Endodermal cell (in vitro differentiated cells): ENCODE measurements around the gene PLSCR4. TPM values are rescaled to one million over a fixed set of nuclear protein-coding genes. Genes with fewer than 3 reads are reported as not detected.

ENCODE experiments used
- DNase-seq: peaks from one replicate; pipeline ENCODE4 v3.0.0-alpha.2; 2017
- H3K27ac ChIP-seq: 2 replicates; pipeline ENCODE4 v1.5.1; 2013; ENCODE audit warnings: mild to moderate bottlenecking, low read depth, low read length, moderate library complexity
- H3K27me3 ChIP-seq: 2 replicates; pipeline ENCODE4 v1.6.1; 2013; ENCODE audit warnings: mild to moderate bottlenecking, low read length, moderate library complexity; ENCODE audit not compliant: insufficient read depth, control insufficient read depth, poor library complexity, severe bottlenecking
- H3K36me3 ChIP-seq: 2 replicates; pipeline ENCODE4 v1.7.0; 2013; ENCODE audit warnings: mild to moderate bottlenecking, low read length, moderate library complexity; ENCODE audit not compliant: control insufficient read depth, insufficient read depth
- H3K4me1 ChIP-seq: one replicate; pipeline ENCODE4 v1.7.0; 2013; ENCODE audit warnings: low read length; ENCODE audit not compliant: control insufficient read depth, insufficient read depth
- H3K4me3 ChIP-seq: 2 replicates; pipeline ENCODE4 v1.5.1; 2013; ENCODE audit warnings: mild to moderate bottlenecking, low read length, moderate library complexity
- H3K9ac ChIP-seq: 2 replicates; pipeline ENCODE4 v1.6.1; 2013; ENCODE audit warnings: mild to moderate bottlenecking, low read length, moderate library complexity; ENCODE audit not compliant: poor library complexity, severe bottlenecking; ENCODE audit errors: extremely low read depth
- H3K9me3 ChIP-seq: 2 replicates; pipeline ENCODE4 v1.6.1; 2013; ENCODE audit warnings: mild to moderate bottlenecking, low read length, moderate library complexity; ENCODE audit not compliant: control insufficient read depth
- H3K27ac Mint-ChIP-seq: 2 replicates; pipeline ENCODE4 v1.8.0; 2020; ENCODE audit warnings: mixed read lengths
- H3K27me3 Mint-ChIP-seq: 2 replicates; pipeline ENCODE4 v1.8.0; 2021; ENCODE audit warnings: mild to moderate bottlenecking, mixed read lengths; ENCODE audit not compliant: insufficient read depth
- H3K36me3 Mint-ChIP-seq: 2 replicates; pipeline ENCODE4 v1.8.0; 2020; ENCODE audit warnings: low read depth, mixed read lengths
- H3K4me1 Mint-ChIP-seq: 2 replicates; pipeline ENCODE4 v1.8.0; 2020; ENCODE audit warnings: mixed read lengths
- H3K4me3 Mint-ChIP-seq: 2 replicates; pipeline ENCODE4 v1.8.0; 2020; ENCODE audit warnings: mild to moderate bottlenecking, moderate library complexity, mixed read lengths
- H3K9me3 Mint-ChIP-seq: 2 replicates; pipeline ENCODE4 v1.8.0; 2020; ENCODE audit warnings: mild to moderate bottlenecking, mixed read lengths
- WGBS, 2 experiments: methylation state at CpG; one replicate each; pipeline versions ENCODE4 v1.1.5 to v1.1.7; 2013; ENCODE audit warnings: missing lambda C conversion rate in 2 of 2, mixed read lengths in 1 of 2; ENCODE audit not compliant: insufficient coverage in 1 of 2, insufficient read length in 1 of 2; 5-methylcytosine and 5-hydroxymethylcytosine counted together
- total RNA-seq, 2 donors: library from RNA; stranded (reverse); fragmentation: NEBNext Ultra II Directional in 1 of 2; extraction: Animal tissue kit (Norgen Biotek cat#: 25700) in 1 of 2; gene quantifications; 2 replicates in 1 of 2; 3 replicates in 1 of 2; pipeline ENCODE4 v1.2.1, GENCODE V29; 2021
- TF ChIP-seq, protein P1 (sequence below): fragments of 200-600 bp; sonication (generic); conservative IDR thresholded peaks from 2 replicates; pipeline ENCODE4 v1.5.0; 2021; ENCODE audit warnings: antibody characterized with exemption, mild to moderate bottlenecking

PLSCR4 gene
- total RNA-seq, 2 donors from 2014 or later = 9.3 to 12.3 TPM

DNA sequence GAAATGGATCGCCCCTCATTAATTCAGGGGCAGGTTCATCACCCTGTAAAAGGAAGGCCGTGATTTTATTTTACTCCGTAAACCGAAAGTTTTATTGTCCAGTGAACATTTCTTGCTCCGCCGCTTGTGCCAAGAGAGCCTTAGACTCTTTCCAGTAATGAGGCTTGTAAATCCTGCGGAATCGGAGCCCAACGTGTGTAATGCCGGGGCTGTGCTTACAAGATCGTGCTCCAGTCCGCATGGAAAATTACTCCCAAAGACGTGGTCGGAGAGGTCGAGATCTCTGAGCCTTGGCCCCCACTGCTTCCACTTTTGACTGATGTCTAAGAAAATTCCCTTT lies 89.3 kb downstream of the PLSCR4 start:
- 84 to 90% methylated on average over 13 to 15 of the region's 15 CpGs for WGBS, 2 experiments
- Mint-ChIP-seq H3K27ac (peak overlapping the region; percentile 68), H3K4me1 (peaks cover 25% of the 10 kb centered on the region), H3K4me3 (peak overlapping the region; percentile 73), H3K36me3 (peaks cover 1% of the 10 kb centered on the region), H3K27me3 (peaks cover 19% of the 10 kb centered on the region), H3K9me3 (no peaks in the 10 kb centered on the region)
- no peaks in the 10 kb centered on the region for H3K9me3 ChIP-seq
- no peaks in the 10 kb centered on the region for H3K4me1 ChIP-seq
- TF ChIP-seq, protein P1, sequence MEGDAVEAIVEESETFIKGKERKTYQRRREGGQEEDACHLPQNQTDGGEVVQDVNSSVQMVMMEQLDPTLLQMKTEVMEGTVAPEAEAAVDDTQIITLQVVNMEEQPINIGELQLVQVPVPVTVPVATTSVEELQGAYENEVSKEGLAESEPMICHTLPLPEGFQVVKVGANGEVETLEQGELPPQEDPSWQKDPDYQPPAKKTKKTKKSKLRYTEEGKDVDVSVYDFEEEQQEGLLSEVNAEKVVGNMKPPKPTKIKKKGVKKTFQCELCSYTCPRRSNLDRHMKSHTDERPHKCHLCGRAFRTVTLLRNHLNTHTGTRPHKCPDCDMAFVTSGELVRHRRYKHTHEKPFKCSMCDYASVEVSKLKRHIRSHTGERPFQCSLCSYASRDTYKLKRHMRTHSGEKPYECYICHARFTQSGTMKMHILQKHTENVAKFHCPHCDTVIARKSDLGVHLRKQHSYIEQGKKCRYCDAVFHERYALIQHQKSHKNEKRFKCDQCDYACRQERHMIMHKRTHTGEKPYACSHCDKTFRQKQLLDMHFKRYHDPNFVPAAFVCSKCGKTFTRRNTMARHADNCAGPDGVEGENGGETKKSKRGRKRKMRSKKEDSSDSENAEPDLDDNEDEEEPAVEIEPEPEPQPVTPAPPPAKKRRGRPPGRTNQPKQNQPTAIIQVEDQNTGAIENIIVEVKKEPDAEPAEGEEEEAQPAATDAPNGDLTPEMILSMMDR = no peak
- peaks cover 3% of the 10 kb centered on the region for H3K36me3 ChIP-seq
- H3K27ac ChIP-seq = peak overlapping the region; percentile 67
- H3K9ac ChIP-seq = peak overlapping the region; percentile 68
- H3K27me3 ChIP-seq = no peaks in the 10 kb centered on the region
- H3K4me3 ChIP-seq = peak overlapping the region; percentile 85
- DNase-seq = no peak

DNA sequence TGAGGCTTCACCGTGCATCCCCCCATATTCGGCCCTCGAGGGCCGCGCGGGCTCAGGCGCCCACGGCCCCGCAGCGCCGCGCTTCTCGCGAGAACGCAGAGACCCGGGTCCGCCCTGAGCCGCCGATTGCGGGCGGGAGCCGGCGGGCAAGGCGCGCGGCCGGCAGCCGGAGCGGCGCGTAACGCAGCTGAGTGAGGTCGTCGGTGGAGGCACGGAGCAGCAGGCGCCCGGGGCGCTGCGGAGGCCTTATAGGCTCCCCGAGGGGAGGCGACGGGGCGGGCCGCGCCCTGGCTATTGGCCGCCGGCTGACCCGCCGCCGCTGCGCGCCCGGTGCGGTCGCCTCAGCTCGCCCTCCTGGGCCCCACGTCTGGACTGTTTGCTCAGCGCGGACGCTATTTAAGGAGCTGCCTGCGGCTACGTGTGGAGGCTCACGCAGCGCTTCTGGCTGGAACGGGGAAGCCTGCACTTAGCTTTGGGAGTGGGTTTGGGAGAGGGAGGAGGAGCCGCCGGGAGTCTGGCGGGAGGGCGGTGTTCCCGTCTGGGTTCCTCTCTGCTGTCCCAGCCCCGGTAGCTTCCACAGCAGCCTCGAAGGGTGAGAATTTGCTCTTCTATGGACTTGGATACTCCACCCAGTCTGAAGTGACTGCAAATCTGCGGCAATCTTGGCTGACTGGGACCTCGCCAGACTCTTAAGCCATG lies 89.8 kb downstream of the PLSCR4 start, which contains the start of gene PLOD2:
PLOD2 (minus strand) TSS at position 221 of the 699 bp plus-strand sequence; CDS start at position 26, 195 bp downstream.
- H3K4me1 Mint-ChIP-seq = peaks cover 28% of the 10 kb centered on the region

DNA sequence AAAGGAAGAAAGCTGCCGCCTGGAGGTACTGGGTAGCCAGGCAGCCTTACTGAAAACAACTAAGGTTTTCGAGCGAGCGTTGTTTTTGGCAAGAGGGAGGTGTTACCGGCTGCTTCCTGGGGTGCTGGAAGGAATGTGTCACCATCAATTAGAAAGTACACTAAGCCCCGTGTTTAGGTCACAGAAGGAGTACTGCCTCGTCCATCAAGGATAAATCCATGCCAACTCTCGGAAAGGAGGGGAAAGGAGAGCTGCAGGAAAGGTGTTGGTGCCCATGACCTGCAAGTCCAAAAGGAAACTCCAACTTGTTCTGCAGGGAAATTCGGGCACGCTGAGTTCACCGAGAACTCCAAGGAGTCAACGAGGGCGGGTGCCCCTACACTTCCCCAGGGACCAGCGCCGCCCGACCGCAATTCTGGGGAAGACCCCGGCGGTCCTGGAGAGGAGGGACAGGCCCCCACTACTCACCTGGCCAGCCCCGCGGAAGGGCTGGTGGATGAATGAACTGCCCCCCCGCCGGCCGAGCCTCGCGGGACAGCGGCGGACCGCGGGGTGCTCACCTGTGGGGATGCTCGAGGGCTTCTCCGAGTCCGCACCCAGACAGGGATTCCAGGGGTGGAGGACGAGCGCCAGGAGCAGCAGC lies 90.5 kb downstream of the PLSCR4 start:
- Histone ChIP-seq H3K36me3 (peaks cover 3% of the 10 kb centered on the region), H3K27ac (peak overlapping the region; percentile 66), H3K4me3 (peak overlapping the region; percentile 85), H3K9me3 (no peaks in the 10 kb centered on the region), H3K9ac (peak overlapping the region; percentile 68), H3K4me1 (no peaks in the 10 kb centered on the region), H3K27me3 (no peaks in the 10 kb centered on the region)
- Mint-ChIP-seq H3K36me3 (peaks cover 1% of the 10 kb centered on the region), H3K27me3 (peaks cover 19% of the 10 kb centered on the region), H3K4me1 (peaks cover 31% of the 10 kb centered on the region), H3K4me3 (peak overlapping the region; percentile 73), H3K9me3 (no peaks in the 10 kb centered on the region), H3K27ac (peak overlapping the region; percentile 87)
- 0% methylated on average over 6 to 35 of the region's 35 CpGs for WGBS, 2 experiments
- peak; percentile 93 for DNase-seq
- TF ChIP-seq, protein P1 = peak; percentile 76

More for the DNA sequence above, 89.8 kb downstream of the PLSCR4 start, which contains the start of gene PLOD2:
- Histone ChIP-seq H3K27ac (peak within 1 kb of the TSS; percentile 67), H3K27me3 (no peaks in the 10 kb centered on the region), H3K4me1 (no peaks in the 10 kb centered on the region), H3K36me3 (peaks cover 3% of the 10 kb centered on the region), H3K9ac (peak within 1 kb of the TSS; percentile 68), H3K9me3 (no peaks in the 10 kb centered on the region), H3K4me3 (peak within 1 kb of the TSS; percentile 85)
- Mint-ChIP-seq H3K36me3 (peaks cover 1% of the 10 kb centered on the region), H3K9me3 (no peaks in the 10 kb centered on the region), H3K27ac (peak within 1 kb of the TSS; percentile 87), H3K4me3 (peak within 1 kb of the TSS; percentile 73), H3K27me3 (peaks cover 19% of the 10 kb centered on the region)
- WGBS, 2 experiments = 3 to 6% methylated on average over 29 to 74 of the region's 74 CpGs
- DNase-seq = peak; percentile 89
- TF ChIP-seq, protein P1 = no peak
